HCT116 (cell line): ENCODE data around the gene A2ML1. TPM values are rescaled to one million over a fixed set of nuclear protein-coding genes. Genes with fewer than 3 reads are reported as not detected.
"Not testable (repeated sequence)": the region's sequence is repeated elsewhere in the genome, so short reads cannot be mapped to it uniquely, and the experiment has no call there.

Experiments used
- ATAC-seq: fragments of 200-7000 bp; cut with Tn5 transposase; 2 replicates; pipeline ENCODE4 v1.9.1; 2020; ENCODE audit warnings: mild to moderate bottlenecking, moderate library complexity
- BruUV-seq: library from RNA; stranded (reverse); fragments of 400-500 nt; replicated peaks from 2 replicates; lab custom pipeline; 2021; lab: Mats Ljungman, UMichigan
- CTCF ChIA-PET: fragments of 300-600 bp; sonication (Branson Sonifier 250); formaldehyde crosslinking; loops from one replicate; lab custom pipeline; 2021; ENCODE audit warnings: antibody characterized with exemption; lab: Charles Lee
- POLR2A ChIA-PET: fragments of 300-600, 350-600 bp; sonication (Branson Sonifier 250); formaldehyde crosslinking; loops from one replicate; lab custom pipeline; 2021; ENCODE audit warnings: antibody characterized with exemption; lab: Charles Lee
- RAD21 ChIA-PET, 2 experiments: fragments of 300-600 bp; sonication (Branson Sonifier 250); formaldehyde crosslinking; loops; one replicate each; lab custom pipeline; 2023; ENCODE audit warnings: low total read pairs in 2 of 2; ENCODE audit not compliant: uncharacterized antibody in 2 of 2, unreplicated experiment in 2 of 2, low non-redundant PET in 1 of 2; lab: Charles Lee
- DNase-seq: peaks from one replicate; pipeline ENCODE4 v3.0.0-alpha.2; 2010; ENCODE audit warnings: low read depth, low spot score
- H2AFZ ChIP-seq: fragments of 200-600 bp; shearing (Covaris generic), sonication (generic); 2 replicates; pipeline ENCODE4 v1.6.1; 2017; ENCODE audit warnings: low read depth, mixed run types, mixed read lengths, antibody characterized with exemption, low read length; ENCODE audit not compliant: poor library complexity, severe bottlenecking
- H3K27ac ChIP-seq: 2 replicates; pipeline ENCODE4 v1.5.1; 2012; ENCODE audit warnings: low read depth, low read length
- H3K27me3 ChIP-seq: fragments of 200-600 bp; sonication (generic); 2 replicates; pipeline ENCODE4 v1.6.1; 2016; ENCODE audit warnings: mixed run types, low read length, mixed read lengths; ENCODE audit not compliant: insufficient read depth
- H3K36me3 ChIP-seq, 2 experiments: fragments of 200-500 bp in 1 of 2; fragments of 200-600 bp in 1 of 2; sonication (Bioruptor generic) in 1 of 2; sonication (generic) in 1 of 2; 2 replicates each; pipeline versions ENCODE4 v1.5.1 to v1.6.1; 2014 to 2016; ENCODE audit warnings: low read length in 2 of 2, inconsistent platforms in 1 of 2, mixed read lengths in 1 of 2, mixed run types in 1 of 2; ENCODE audit not compliant: insufficient read depth in 2 of 2, control insufficient read depth in 1 of 2
- H3K4me1 ChIP-seq, 2 experiments: fragments of 200-600 bp in 1 of 2; sonication (generic) in 1 of 2; 2 replicates each; pipeline versions ENCODE4 v1.5.1 to v1.6.1; 2012 to 2017; ENCODE audit warnings: low read length in 2 of 2, inconsistent platforms in 1 of 2, mild to moderate bottlenecking in 1 of 2, mixed read lengths in 1 of 2, mixed run types in 1 of 2, moderate library complexity in 1 of 2; ENCODE audit not compliant: insufficient read depth in 2 of 2, control insufficient read depth in 1 of 2
- H3K4me2 ChIP-seq: fragments of 200-600 bp; sonication (generic); 2 replicates; pipeline ENCODE4 v1.6.1; 2017; ENCODE audit warnings: mixed run types, low read length, mixed read lengths
- H3K4me3 ChIP-seq, 2 experiments: fragments of 200-600 bp in 1 of 2; sonication (generic) in 1 of 2; replicated peaks in 1 of 2; 2 replicates each; pipeline ENCODE4 v1.5.1; 2011 to 2016; ENCODE audit warnings: low read length in 2 of 2, control low read depth in 1 of 2, low read depth in 1 of 2, mild to moderate bottlenecking in 1 of 2, mixed read lengths in 1 of 2, mixed run types in 1 of 2
- H3K79me2 ChIP-seq: fragments of 200-600 bp; sonication (generic); 2 replicates; pipeline ENCODE4 v1.6.1; 2017; ENCODE audit warnings: mild to moderate bottlenecking, mixed run types, low read length, moderate library complexity, mixed read lengths; ENCODE audit not compliant: insufficient read depth
- H3K9ac ChIP-seq: fragments of 200-600 bp; sonication (generic); 2 replicates; pipeline ENCODE4 v1.6.1; 2016; ENCODE audit warnings: low read length, mixed read lengths
- H3K9me2 ChIP-seq: fragments of 200-600 bp; sonication (generic), shearing (Covaris generic); 2 replicates; pipeline ENCODE4 v1.6.1; 2017; ENCODE audit warnings: mixed run types, mild to moderate bottlenecking, moderate library complexity; ENCODE audit not compliant: insufficient read depth
- H3K9me3 ChIP-seq, 2 experiments: fragments of 200-500 bp in 1 of 2; fragments of 200-600 bp in 1 of 2; sonication (Bioruptor generic) in 1 of 2; sonication (generic) in 1 of 2; 2 replicates each; pipeline ENCODE4 v1.6.1; 2014 to 2017; ENCODE audit warnings: low read length in 2 of 2, mixed read lengths in 2 of 2, inconsistent platforms in 1 of 2, low read depth in 1 of 2, mild to moderate bottlenecking in 1 of 2, mixed run types in 1 of 2, moderate library complexity in 1 of 2; ENCODE audit not compliant: control insufficient read depth in 1 of 2, insufficient read depth in 1 of 2
- H4K20me1 ChIP-seq: fragments of 200-600 bp; sonication (generic), shearing (Covaris generic); 2 replicates; pipeline ENCODE4 v1.6.1; 2017; ENCODE audit warnings: mixed run types, mild to moderate bottlenecking, moderate library complexity; ENCODE audit not compliant: insufficient read depth
- ATF3 ChIP-seq: IDR thresholded peaks from 2 replicates; pipeline ENCODE4 v1.6.1; 2012
- EZH2 ChIP-seq: fragments of 200-600 bp; sonication (generic); IDR thresholded peaks from 2 replicates; pipeline ENCODE4 v1.6.1; 2017; ENCODE audit warnings: antibody characterized with exemption, mixed run types
- JUND ChIP-seq: IDR thresholded peaks from 2 replicates; pipeline ENCODE4 v1.6.1; 2012
- REST ChIP-seq: IDR thresholded peaks from 2 replicates; pipeline ENCODE4 v1.6.1; 2012; ENCODE audit warnings: low read depth
- ZNF274 ChIP-seq: fragments of 200-500 bp; sonication (Bioruptor generic); IDR thresholded peaks from 2 replicates; pipeline ENCODE4 v1.6.1; 2014; ENCODE audit warnings: mild to moderate bottlenecking, low read depth, low read length, inconsistent platforms
- intact Hi-C: fragments of 100-400 bp; cut with micrococcal nuclease; formaldehyde crosslinking; loops from 2 replicates; pipeline ENCODE4 v1.10.0; 2022
- total RNA-seq: library from RNA; stranded (reverse); gene quantifications from one replicate; pipeline ENCODE4 v1.2.1, GENCODE V29; 2021; ENCODE audit not compliant: unreplicated experiment

The A2ML1 gene
- total RNA-seq, 1 experiment from 2014 or later = not detected

GRCh38 chr12:8807084-8807483 is 15.3 kb upstream of the A2ML1 start:
- BruUV-seq, H2AFZ ChIP-seq, H3K4me3 ChIP-seq, H4K20me1 ChIP-seq, H3K4me1 ChIP-seq, CTCF ChIA-PET, intact Hi-C loops, H3K79me2 ChIP-seq, POLR2A ChIA-PET, H3K27ac ChIP-seq, H3K9ac ChIP-seq, ATAC-seq, H3K9me3 ChIP-seq, H3K27me3 ChIP-seq, H3K9me2 ChIP-seq, H3K4me2 ChIP-seq, DNase-seq, H3K36me3 ChIP-seq, RAD21 ChIA-PET: not testable (repeated sequence)

GRCh38 chr12:8810112-8810511 is 12.3 kb upstream of the A2ML1 start:
- CTCF ChIA-PET, H3K27me3 ChIP-seq, H3K27ac ChIP-seq, H4K20me1 ChIP-seq, H2AFZ ChIP-seq, DNase-seq, BruUV-seq, H3K4me3 ChIP-seq, intact Hi-C loops, H3K9ac ChIP-seq, H3K9me2 ChIP-seq, H3K4me2 ChIP-seq, RAD21 ChIA-PET, H3K4me1 ChIP-seq, ATAC-seq, POLR2A ChIA-PET, H3K79me2 ChIP-seq, H3K9me3 ChIP-seq, H3K36me3 ChIP-seq: not testable (repeated sequence)

GRCh38 chr12:8813572-8814357 is 8.7 kb upstream of the A2ML1 start:
- no peaks in the 10 kb centered on the region for H3K27me3 ChIP-seq
- CTCF ChIA-PET = interaction anchor here (1.1 kb wide), 1 partner anchor 156 kb away, joined by 3 read pairs; no protein-coding TSS in a partner anchor
- no peak overlapping the region for H2AFZ ChIP-seq
- H3K27ac ChIP-seq = no peak overlapping the region
- TF ChIP-seq ZNF274 = no peak
- no peak for TF ChIP-seq ATF3
- TF ChIP-seq EZH2 = no peak
- no peak for TF ChIP-seq JUND
- TF ChIP-seq REST = no peak
- H3K36me3 ChIP-seq = no peaks in the 10 kb centered on the region; a peak in 1 of 4 replicates
- no peak for ATAC-seq
- no peak overlapping the region for H3K4me2 ChIP-seq
- H3K9me2 ChIP-seq = no peaks in the 10 kb centered on the region
- intact Hi-C loops = no loop called here
- H3K4me3 ChIP-seq = no peak overlapping the region
- no peaks in the 10 kb centered on the region for H3K9me3 ChIP-seq
- RAD21 ChIA-PET = no interaction called here
- POLR2A ChIA-PET = no interaction called here
- DNase-seq = no peak
- no TSS peak for BruUV-seq
- H3K4me1 ChIP-seq = no peaks in the 10 kb centered on the region
- no peaks in the 10 kb centered on the region for H4K20me1 ChIP-seq
- H3K79me2 ChIP-seq = no peaks in the 10 kb centered on the region
- no peak overlapping the region for H3K9ac ChIP-seq
